Measurements from ENCODE around the gene ANO7. TPM values are rescaled to one million over a fixed set of nuclear protein-coding genes. Genes with fewer than 3 reads are reported as not detected.

ANO7 gene
- total RNA-seq, 5 donors from 2014 or later (not counting 1 experiment from before 2014, with no cell fraction given): 0.53 to 0.60 (median 0.53) TPM; not detected in 2

DNA sequence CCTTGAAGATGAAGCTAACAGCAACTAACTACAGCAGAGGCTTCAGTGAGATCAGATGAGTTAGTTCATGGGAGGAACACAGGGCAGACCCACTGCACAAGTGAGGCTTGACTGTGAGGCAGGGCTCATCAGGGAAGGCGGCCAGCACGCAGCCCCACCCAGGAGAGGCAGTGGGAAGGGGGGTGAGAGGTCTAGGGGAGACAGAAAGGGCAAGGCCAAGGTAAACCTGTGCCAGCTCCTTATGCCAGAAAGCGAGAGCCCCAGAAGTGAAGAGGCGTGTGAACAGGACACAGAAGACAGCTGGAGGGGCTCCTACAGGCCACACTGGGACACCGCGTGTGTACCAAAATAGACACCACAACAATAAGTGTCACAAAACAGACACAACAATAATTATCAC, 48.6 kb downstream of the ANO7 start:
- ChIA-PET POLR2A (no interaction called here), CTCF (interaction anchor here in 1 of 2 donors (0.7 kb wide), 1 partner anchor 175 kb away, joined by 3 read pairs; no protein-coding TSS in a partner anchor)
- no peaks in the 10 kb centered on the region for H3K27me3 Mint-ChIP-seq
- H3K9me3 Mint-ChIP-seq: no peaks in the 10 kb centered on the region
- Histone ChIP-seq H3K4me3 (ENCODE audit: control insufficient read depth in 1 of 2, extremely low read depth in 1 of 2, low read length in 1 of 2) (no peak overlapping the region), H3K9me3 (no peaks in the 10 kb centered on the region), H3K4me1 (ENCODE audit: control insufficient read depth in 1 of 2, extremely low read depth in 1 of 2, insufficient read depth in 2 of 2, low read length in 2 of 2) (no peaks in the 10 kb centered on the region), H3K27me3 (replicated peaks in 1 of 2; ENCODE audit: control insufficient read depth in 2 of 2, extremely low read depth in 1 of 2, insufficient read depth in 2 of 2, low read length in 1 of 2) (no peaks in the 10 kb centered on the region), H3K27ac (ENCODE audit: low read length) (no peak overlapping the region), H3K36me3 (ENCODE audit: control insufficient read depth in 2 of 2, extremely low read depth in 1 of 2, insufficient read depth in 1 of 2, low read length in 1 of 2) (peaks cover 55 to 98% of the 10 kb centered on the region in 2 donors)
- H3K4me3 Mint-ChIP-seq: no peak overlapping the region
- DNase-seq: no peak
- peaks cover 93% of the 10 kb centered on the region for H3K36me3 Mint-ChIP-seq
- H3K27ac Mint-ChIP-seq: no peak overlapping the region
- WGBS (ENCODE audit: insufficient coverage): 97% methylated on average over 3 of the region's 6 CpGs
- no peaks in the 10 kb centered on the region for H3K4me1 Mint-ChIP-seq
- no peak for ATAC-seq (replicated peaks in 1 of 4)

DNA sequence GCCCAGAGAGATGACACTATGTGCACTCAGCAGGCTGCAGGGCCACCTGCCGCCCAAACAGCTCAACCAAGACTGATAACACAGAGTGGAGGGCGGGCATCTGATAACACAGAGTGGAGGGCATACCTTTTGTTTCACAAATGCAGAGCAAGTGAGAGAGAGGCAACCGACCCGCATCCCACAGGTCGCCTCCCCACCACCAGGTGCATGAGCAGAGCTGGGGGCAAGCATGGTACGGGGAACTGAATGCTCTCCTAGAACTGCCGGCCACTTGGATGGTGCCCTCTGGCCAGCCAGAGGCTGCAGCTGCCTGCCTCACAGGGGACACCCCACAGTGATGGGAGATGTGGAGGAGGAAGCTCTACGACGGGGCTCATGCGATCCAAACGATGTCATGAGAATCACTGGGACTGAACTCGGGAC, 49.5 kb downstream of the ANO7 start:
- H3K27me3 ChIP-seq (replicated peaks in 1 of 2; ENCODE audit: control insufficient read depth in 2 of 2, extremely low read depth in 1 of 2, insufficient read depth in 2 of 2, low read length in 1 of 2): no peaks in the 10 kb centered on the region
- Mint-ChIP-seq H3K27me3 (no peaks in the 10 kb centered on the region), H3K36me3 (peaks cover 95% of the 10 kb centered on the region), H3K9me3 (no peaks in the 10 kb centered on the region), H3K4me3 (no peak overlapping the region), H3K27ac (no peak overlapping the region), H3K4me1 (no peaks in the 10 kb centered on the region)
- H3K9me3 ChIP-seq: no peaks in the 10 kb centered on the region
- ATAC-seq (replicated peaks in 1 of 4): no peak
- no peak overlapping the region for H3K4me3 ChIP-seq (ENCODE audit: control insufficient read depth in 1 of 2, extremely low read depth in 1 of 2, low read length in 1 of 2)
- H3K27ac ChIP-seq (ENCODE audit: low read length): no peak overlapping the region
- ChIA-PET POLR2A (no interaction called here), CTCF (no interaction called here)
- H3K36me3 ChIP-seq (ENCODE audit: control insufficient read depth in 2 of 2, extremely low read depth in 1 of 2, insufficient read depth in 1 of 2, low read length in 1 of 2): peaks cover 62 to 98% of the 10 kb centered on the region in 2 donors
- 95% methylated on average over 10 of the region's 12 CpGs for WGBS (ENCODE audit: insufficient coverage)
- no peak for DNase-seq
- no peaks in the 10 kb centered on the region for H3K4me1 ChIP-seq (ENCODE audit: control insufficient read depth in 1 of 2, extremely low read depth in 1 of 2, insufficient read depth in 2 of 2, low read length in 2 of 2)

DNA sequence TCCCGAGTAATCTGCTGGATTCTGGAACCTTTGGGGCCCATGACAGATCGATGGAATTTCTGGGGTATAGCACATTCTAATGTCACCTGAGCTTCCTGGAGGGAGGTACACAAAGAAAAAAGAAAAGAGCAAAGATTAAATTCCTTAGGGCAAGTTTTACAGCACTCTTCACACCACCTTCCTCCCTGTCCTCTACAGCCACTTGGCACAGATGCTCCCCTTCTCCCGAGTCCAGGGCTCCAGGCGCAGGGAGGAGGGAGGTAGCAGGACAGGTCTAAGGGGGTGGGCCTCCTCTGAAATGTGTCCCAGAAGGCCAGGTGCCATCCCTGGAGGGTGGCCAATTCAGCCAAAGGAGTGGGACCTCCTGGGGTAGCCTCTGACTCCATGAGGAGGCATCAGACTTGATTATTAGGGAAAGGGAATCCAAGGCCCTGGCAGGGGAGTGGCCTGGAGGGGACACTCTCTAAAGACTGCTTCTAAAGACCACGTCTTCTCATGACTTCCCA, 50.3 kb downstream of the ANO7 start:
- no peaks in the 10 kb centered on the region for H3K27me3 ChIP-seq (replicated peaks in 1 of 2; ENCODE audit: control insufficient read depth in 2 of 2, extremely low read depth in 1 of 2, insufficient read depth in 2 of 2, low read length in 1 of 2)
- POLR2A ChIA-PET: no interaction called here
- Mint-ChIP-seq H3K27ac (no peak overlapping the region), H3K4me1 (no peaks in the 10 kb centered on the region), H3K36me3 (peaks cover 91% of the 10 kb centered on the region), H3K4me3 (no peak overlapping the region), H3K9me3 (no peaks in the 10 kb centered on the region), H3K27me3 (no peaks in the 10 kb centered on the region)
- peaks cover 54 to 97% of the 10 kb centered on the region in 2 donors for H3K36me3 ChIP-seq (ENCODE audit: control insufficient read depth in 2 of 2, extremely low read depth in 1 of 2, insufficient read depth in 1 of 2, low read length in 1 of 2)
- no peak overlapping the region for H3K27ac ChIP-seq (ENCODE audit: low read length)
- no peak overlapping the region for H3K4me3 ChIP-seq (ENCODE audit: control insufficient read depth in 1 of 2, extremely low read depth in 1 of 2, low read length in 1 of 2)
- H3K9me3 ChIP-seq: no peaks in the 10 kb centered on the region
- DNase-seq (no peak), ATAC-seq (replicated peaks in 1 of 4) (no peak)
- WGBS (ENCODE audit: insufficient coverage): 100% methylated on average over 1 of the region's 5 CpGs
- CTCF ChIA-PET: no interaction called here
- no peaks in the 10 kb centered on the region for H3K4me1 ChIP-seq (ENCODE audit: control insufficient read depth in 1 of 2, extremely low read depth in 1 of 2, insufficient read depth in 2 of 2, low read length in 2 of 2)

DNA sequence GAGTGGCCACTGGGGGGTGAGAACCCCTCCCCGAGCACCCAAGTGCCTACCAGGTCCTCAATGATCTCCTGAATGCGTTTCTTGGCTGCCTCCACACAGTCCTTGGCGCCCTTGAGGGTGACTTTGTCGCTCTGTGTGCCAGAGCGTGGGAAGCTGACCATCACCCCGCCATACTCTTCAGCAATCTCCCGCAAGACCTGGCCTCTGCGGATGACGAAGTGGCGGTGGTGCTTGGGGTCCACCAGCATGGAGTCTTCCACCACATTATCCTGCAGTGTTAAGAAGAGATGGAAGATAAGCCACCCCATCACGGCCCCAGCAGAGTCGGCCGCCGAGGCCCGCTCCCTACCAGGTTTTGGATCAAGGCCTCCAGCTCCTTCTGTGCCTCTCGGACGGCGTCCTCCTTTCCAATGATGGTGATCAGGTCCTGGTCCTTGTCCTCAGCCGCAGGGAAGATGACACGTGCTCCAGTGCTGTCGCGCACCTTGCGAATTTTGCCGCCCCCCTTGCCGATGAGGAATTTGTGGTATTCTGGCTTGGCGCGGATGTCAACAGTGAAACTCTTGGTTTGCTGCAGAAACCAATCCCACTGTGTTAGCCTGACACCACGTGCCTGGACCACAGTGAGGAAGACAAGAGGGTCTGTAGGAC, 51.2 kb downstream of the ANO7 start:
- no peaks in the 10 kb centered on the region for H3K9me3 ChIP-seq
- Mint-ChIP-seq H3K27me3 (no peaks in the 10 kb centered on the region), H3K4me1 (no peaks in the 10 kb centered on the region), H3K36me3 (peaks cover 90% of the 10 kb centered on the region), H3K4me3 (no peak overlapping the region), H3K27ac (no peak overlapping the region), H3K9me3 (no peaks in the 10 kb centered on the region)
- ATAC-seq (replicated peaks in 1 of 4) (no peak), DNase-seq (no peak)
- ChIA-PET CTCF (no interaction called here), POLR2A (no interaction called here)
- WGBS (ENCODE audit: insufficient coverage): 96% methylated on average over 20 of the region's 28 CpGs
- H3K4me3 ChIP-seq (ENCODE audit: control insufficient read depth in 1 of 2, extremely low read depth in 1 of 2, low read length in 1 of 2): no peak overlapping the region
- H3K27me3 ChIP-seq (replicated peaks in 1 of 2; ENCODE audit: control insufficient read depth in 2 of 2, extremely low read depth in 1 of 2, insufficient read depth in 2 of 2, low read length in 1 of 2): no peaks in the 10 kb centered on the region
- H3K36me3 ChIP-seq (ENCODE audit: control insufficient read depth in 2 of 2, extremely low read depth in 1 of 2, insufficient read depth in 1 of 2, low read length in 1 of 2): peaks cover 49 to 95% of the 10 kb centered on the region in 2 donors
- H3K27ac ChIP-seq (ENCODE audit: low read length): no peak overlapping the region
- no peaks in the 10 kb centered on the region for H3K4me1 ChIP-seq (ENCODE audit: control insufficient read depth in 1 of 2, extremely low read depth in 1 of 2, insufficient read depth in 2 of 2, low read length in 2 of 2)

DNA sequence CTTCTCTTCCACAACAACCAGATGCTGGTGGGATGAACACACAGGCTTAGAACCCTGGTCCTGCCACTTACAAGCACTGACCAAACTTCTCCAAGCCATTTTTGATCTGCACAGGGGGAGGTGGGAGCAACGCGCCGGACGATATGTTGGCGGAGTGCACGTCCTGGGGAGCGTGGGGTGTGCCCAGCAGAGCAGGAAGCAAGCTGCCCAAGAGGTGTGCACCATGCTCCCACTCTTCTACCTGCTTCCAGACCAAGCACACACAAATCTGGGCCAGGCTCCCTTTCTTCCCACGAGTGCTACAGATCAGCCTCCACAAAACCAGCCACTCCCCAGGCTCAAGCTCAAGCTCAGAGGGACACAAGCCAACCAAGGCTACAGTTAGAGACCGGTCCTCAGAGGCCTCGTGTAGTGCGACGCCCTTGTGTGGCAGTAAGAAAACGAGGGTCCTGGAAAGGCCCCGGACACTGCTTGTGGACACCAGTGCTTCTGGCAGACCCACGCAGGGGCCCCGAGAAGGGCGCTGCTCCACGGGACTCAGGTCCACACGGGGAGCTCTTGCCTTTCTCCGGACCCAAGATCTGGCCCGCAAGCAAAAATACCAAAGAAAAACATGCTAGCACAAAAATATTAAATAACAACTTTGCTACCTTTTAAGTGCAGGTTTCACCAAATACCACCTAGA, 52.0 kb downstream of the ANO7 start:
- Mint-ChIP-seq H3K27ac (no peak overlapping the region), H3K4me3 (no peak overlapping the region), H3K27me3 (no peaks in the 10 kb centered on the region), H3K9me3 (no peaks in the 10 kb centered on the region), H3K4me1 (no peaks in the 10 kb centered on the region), H3K36me3 (peaks cover 82% of the 10 kb centered on the region)
- no peak for ATAC-seq (replicated peaks in 1 of 4)
- WGBS (ENCODE audit: insufficient coverage): 97% methylated on average over 21 of the region's 21 CpGs
- Histone ChIP-seq H3K4me1 (ENCODE audit: control insufficient read depth in 1 of 2, extremely low read depth in 1 of 2, insufficient read depth in 2 of 2, low read length in 2 of 2) (no peaks in the 10 kb centered on the region), H3K4me3 (ENCODE audit: control insufficient read depth in 1 of 2, extremely low read depth in 1 of 2, low read length in 1 of 2) (no peak overlapping the region), H3K27me3 (replicated peaks in 1 of 2; ENCODE audit: control insufficient read depth in 2 of 2, extremely low read depth in 1 of 2, insufficient read depth in 2 of 2, low read length in 1 of 2) (no peaks in the 10 kb centered on the region), H3K27ac (ENCODE audit: low read length) (no peak overlapping the region), H3K9me3 (no peaks in the 10 kb centered on the region), H3K36me3 (ENCODE audit: control insufficient read depth in 2 of 2, extremely low read depth in 1 of 2, insufficient read depth in 1 of 2, low read length in 1 of 2) (peaks cover 42 to 93% of the 10 kb centered on the region in 2 donors)
- ChIA-PET CTCF (no interaction called here), POLR2A (no interaction called here)
- DNase-seq: no peak

DNA sequence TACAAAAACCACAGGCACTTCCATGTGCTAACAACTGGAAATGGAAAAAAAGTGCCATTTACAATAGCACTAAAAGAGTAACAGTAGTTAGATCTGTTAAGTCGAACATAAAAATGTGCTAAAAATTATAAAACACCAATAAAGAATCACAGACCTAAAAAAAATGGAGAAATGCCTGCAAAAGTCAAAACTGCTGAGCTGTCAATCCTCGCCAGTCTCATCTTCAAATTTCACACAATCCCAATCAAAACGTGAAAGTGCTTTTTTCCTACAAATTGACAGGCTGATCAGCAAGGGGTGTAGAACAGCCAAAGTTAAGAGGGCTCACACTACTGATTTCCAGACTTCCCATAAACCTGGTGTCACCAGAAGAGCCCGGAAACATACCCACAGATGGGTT, 53.2 kb downstream of the ANO7 start:
- Mint-ChIP-seq H3K27me3 (no peaks in the 10 kb centered on the region), H3K4me1 (no peaks in the 10 kb centered on the region), H3K36me3 (peaks cover 85% of the 10 kb centered on the region), H3K9me3 (no peaks in the 10 kb centered on the region), H3K4me3 (no peak overlapping the region), H3K27ac (peak overlapping the region in 1 of 2 donors; percentile 2)
- Histone ChIP-seq H3K4me1 (ENCODE audit: control insufficient read depth in 1 of 2, extremely low read depth in 1 of 2, insufficient read depth in 2 of 2, low read length in 2 of 2) (no peaks in the 10 kb centered on the region), H3K36me3 (ENCODE audit: control insufficient read depth in 2 of 2, extremely low read depth in 1 of 2, insufficient read depth in 1 of 2, low read length in 1 of 2) (peaks cover 40 to 93% of the 10 kb centered on the region in 2 donors), H3K27ac (ENCODE audit: low read length) (no peak overlapping the region), H3K27me3 (replicated peaks in 1 of 2; ENCODE audit: control insufficient read depth in 2 of 2, extremely low read depth in 1 of 2, insufficient read depth in 2 of 2, low read length in 1 of 2) (no peaks in the 10 kb centered on the region), H3K9me3 (no peaks in the 10 kb centered on the region), H3K4me3 (ENCODE audit: control insufficient read depth in 1 of 2, extremely low read depth in 1 of 2, low read length in 1 of 2) (no peak overlapping the region)
- DNase-seq (no peak), ATAC-seq (replicated peaks in 1 of 4) (no peak)
- ChIA-PET POLR2A (no interaction called here), CTCF (interaction anchor here in 1 of 2 donors (0.6 kb wide), 1 partner anchor 47 kb away, joined by 3 read pairs; no protein-coding TSS in a partner anchor)
- 70% methylated on average over 2 of the region's 4 CpGs for WGBS (ENCODE audit: insufficient coverage)
